Measurements from ENCODE around the gene SGCD. TPM values are rescaled to one million over a fixed set of nuclear protein-coding genes. Genes with fewer than 3 reads are reported as not detected.

The SGCD gene
- total RNA-seq, 1 experiment from 2014 or later: not detected

DNA sequence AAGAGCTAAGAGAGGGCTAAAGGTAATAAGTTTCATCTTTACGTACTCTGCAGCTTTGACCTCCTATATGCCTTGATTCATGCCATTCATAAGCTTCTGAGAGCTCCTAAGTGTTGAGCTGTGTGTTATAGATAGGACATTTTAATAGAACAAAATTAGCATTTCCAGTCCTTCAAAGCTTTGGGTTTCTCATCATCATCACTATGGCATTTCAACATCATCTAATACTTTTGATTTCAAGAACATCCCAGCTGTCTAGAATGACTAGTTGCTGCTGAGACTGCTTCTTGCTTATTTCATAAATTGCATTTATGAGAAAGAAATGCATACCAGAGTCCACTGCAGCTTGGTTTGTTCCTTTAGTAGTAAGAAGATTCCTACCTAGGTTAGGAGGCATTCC, 201.7 kb downstream of the SGCD start:
- Histone ChIP-seq H3K27ac (no peak overlapping the region), H3K36me3 (no peaks in the 10 kb centered on the region), H3K9me3 (replicated peaks) (peaks cover 6% of the 10 kb centered on the region; the same call in 1 of the 2 replicates), H3K4me1 (replicated peaks) (no peaks in the 10 kb centered on the region), H3K4me3 (no peak overlapping the region), H3K27me3 (replicated peaks) (no peaks in the 10 kb centered on the region)
- DNase-seq (ENCODE audit: low read depth in 1 of 2, low spot score in 2 of 2): no peak

DNA sequence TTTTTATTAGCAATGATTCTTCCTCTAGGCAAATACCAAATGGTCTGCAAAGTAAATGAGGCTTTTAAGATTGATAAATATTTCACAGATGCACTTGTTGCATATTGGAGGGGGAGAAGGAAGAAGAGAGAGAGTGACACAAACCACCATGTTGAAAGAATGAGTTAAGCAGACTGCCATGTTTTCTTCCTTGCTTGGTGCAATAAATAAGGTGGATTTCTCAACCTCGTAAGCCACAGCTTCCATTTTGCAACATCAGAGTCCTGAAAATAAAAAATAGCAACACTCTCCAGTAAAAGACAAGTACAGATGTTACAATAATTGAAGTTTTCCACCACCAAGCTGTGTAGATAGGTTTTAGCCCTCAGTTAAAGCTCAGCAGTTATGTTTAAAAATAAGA, 202.9 kb downstream of the SGCD start:
- no peak for DNase-seq (ENCODE audit: low read depth in 1 of 2, low spot score in 2 of 2)
- no peaks in the 10 kb centered on the region for H3K36me3 ChIP-seq
- no peak overlapping the region for H3K4me3 ChIP-seq
- no peak overlapping the region for H3K27ac ChIP-seq
- H3K27me3 ChIP-seq (replicated peaks): no peaks in the 10 kb centered on the region
- no peaks in the 10 kb centered on the region for H3K4me1 ChIP-seq (replicated peaks)
- peaks cover 6% of the 10 kb centered on the region; the same call in 1 of the 2 replicates for H3K9me3 ChIP-seq (replicated peaks)

DNA sequence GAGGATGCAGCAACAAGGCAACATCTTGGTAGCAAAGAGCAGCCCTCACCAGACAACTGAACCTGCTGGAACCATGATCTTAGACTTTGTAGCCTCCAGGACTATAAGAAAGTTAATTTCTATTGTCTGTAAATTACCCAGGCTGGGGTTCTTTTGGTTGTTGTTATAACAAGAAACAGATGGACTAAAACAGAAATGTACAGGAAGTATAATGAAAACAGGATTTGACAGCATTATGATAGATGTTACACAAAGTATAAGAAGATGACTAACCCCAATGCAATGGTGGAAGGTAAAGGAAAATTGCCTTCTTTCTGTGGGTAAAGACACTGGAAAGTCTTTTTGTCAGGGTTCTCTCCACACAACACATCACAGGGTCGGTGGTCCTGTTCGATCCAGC, 204.2 kb downstream of the SGCD start:
- no peaks in the 10 kb centered on the region for H3K36me3 ChIP-seq
- DNase-seq (ENCODE audit: low read depth in 1 of 2, low spot score in 2 of 2): no peak
- H3K27ac ChIP-seq: no peak overlapping the region
- peaks cover 6% of the 10 kb centered on the region; the same call in 1 of the 2 replicates for H3K9me3 ChIP-seq (replicated peaks)
- H3K27me3 ChIP-seq (replicated peaks): no peaks in the 10 kb centered on the region
- H3K4me1 ChIP-seq (replicated peaks): no peaks in the 10 kb centered on the region
- no peak overlapping the region for H3K4me3 ChIP-seq

DNA sequence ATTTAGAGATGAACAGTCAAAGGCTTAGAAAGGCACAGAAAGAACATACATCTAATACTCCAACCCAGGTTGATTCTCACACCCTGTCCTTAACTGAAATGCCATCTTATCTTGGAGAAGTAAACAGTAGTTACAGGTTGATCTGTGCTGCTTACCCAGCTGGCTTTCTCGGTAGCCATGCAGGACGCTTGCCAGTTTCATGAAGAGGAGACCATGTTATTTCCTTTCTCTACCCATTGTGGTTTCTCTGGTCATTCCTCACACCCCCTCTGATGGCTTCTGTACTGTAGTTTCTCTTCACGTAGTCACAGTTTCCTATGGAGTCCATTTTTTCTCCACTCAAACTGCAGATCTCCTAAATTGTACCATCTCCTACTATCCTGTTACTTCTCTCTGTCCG, 206.0 kb downstream of the SGCD start:
- Histone ChIP-seq H3K4me3 (no peak overlapping the region), H3K9me3 (replicated peaks) (peaks cover 6% of the 10 kb centered on the region; the same call in 1 of the 2 replicates), H3K4me1 (replicated peaks) (no peaks in the 10 kb centered on the region), H3K27ac (no peak overlapping the region), H3K27me3 (replicated peaks) (no peaks in the 10 kb centered on the region), H3K36me3 (no peaks in the 10 kb centered on the region)
- no peak for DNase-seq (ENCODE audit: low read depth in 1 of 2, low spot score in 2 of 2)

DNA sequence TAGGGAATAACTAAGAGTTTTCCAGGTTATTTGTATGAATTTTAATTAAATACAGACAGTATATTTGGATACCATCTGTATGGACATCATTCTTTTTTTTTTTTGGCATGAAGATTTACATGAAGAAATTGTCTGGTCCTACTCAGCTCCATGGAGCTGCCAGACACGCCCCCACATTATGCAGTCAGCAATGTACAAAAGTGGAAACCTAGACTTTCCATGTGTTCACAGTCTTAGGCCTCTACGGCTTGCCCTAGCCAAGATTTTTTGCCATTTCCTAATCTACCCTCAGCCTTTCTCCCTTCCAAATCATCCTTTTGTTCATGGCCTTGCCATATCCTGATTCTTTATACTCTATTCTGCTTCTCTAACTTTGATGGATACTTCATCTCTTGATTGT, 207.1 kb downstream of the SGCD start:
- no peak for DNase-seq (ENCODE audit: low read depth in 1 of 2, low spot score in 2 of 2)
- Histone ChIP-seq H3K36me3 (no peaks in the 10 kb centered on the region), H3K27ac (no peak overlapping the region), H3K4me1 (replicated peaks) (no peaks in the 10 kb centered on the region), H3K4me3 (no peak overlapping the region), H3K27me3 (replicated peaks) (no peaks in the 10 kb centered on the region), H3K9me3 (replicated peaks) (no peaks in the 10 kb centered on the region)

DNA sequence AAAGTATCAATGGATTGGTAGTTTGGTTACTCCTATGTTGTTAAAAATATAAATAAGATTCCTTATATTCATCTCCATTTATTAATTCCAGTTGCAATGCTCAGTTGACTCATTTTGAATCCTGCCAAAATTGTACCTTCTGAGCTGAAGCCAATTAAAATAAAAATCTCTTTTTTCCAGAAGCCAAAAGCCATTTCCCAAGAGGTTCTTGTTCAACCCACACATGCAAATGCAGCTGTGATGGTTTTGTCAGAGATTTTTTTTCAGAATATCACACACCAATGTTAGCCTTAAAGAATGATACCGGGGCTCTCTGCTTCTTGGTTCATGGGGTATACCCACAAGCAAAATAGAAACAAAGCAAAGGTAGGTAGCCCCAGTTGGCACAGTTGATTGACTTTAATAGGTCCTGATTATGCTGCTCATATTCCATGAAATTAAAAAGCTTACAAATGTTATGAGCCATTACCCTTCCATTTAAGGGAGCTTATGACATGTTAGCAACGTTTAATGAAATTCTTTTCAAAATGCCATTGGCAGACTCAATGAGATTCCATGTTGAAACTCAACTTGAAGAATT, 208.0 kb downstream of the SGCD start:
- H3K27ac ChIP-seq: no peak overlapping the region

DNA sequence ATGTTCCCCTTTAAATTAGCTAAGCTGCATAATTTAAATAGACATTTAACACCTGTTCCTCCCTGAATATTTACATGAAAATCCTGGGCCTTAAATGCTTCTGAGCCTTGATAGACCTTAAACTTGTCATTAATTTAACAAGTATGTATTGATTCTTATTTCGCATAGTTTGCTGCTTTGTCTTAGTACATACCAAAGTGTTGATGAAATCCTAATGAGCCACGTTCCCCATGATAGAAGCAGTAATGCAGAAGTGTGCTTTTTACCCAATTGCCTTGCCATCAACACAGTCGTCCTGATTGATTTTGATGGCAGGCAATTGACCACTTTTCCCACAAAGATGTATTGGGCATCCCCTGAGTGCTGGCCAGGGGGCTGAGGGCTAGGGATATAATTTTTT, 213.5 kb downstream of the SGCD start:
- DNase-seq (ENCODE audit: low read depth in 1 of 2, low spot score in 2 of 2): no peak
- Histone ChIP-seq H3K36me3 (no peaks in the 10 kb centered on the region), H3K27ac (no peak overlapping the region), H3K9me3 (replicated peaks) (peaks cover 4% of the 10 kb centered on the region; the same call in 1 of the 2 replicates), H3K4me3 (no peak overlapping the region), H3K4me1 (replicated peaks) (no peaks in the 10 kb centered on the region), H3K27me3 (replicated peaks) (no peaks in the 10 kb centered on the region; the same call in 1 of the 2 replicates)

More for the DNA sequence above, 208.0 kb downstream of the SGCD start:
- Histone ChIP-seq H3K4me1 (replicated peaks) (no peaks in the 10 kb centered on the region), H3K27me3 (replicated peaks) (no peaks in the 10 kb centered on the region), H3K4me3 (no peak overlapping the region), H3K9me3 (replicated peaks) (no peaks in the 10 kb centered on the region), H3K36me3 (no peaks in the 10 kb centered on the region)
- DNase-seq (ENCODE audit: low read depth in 1 of 2, low spot score in 2 of 2): no peak

DNA sequence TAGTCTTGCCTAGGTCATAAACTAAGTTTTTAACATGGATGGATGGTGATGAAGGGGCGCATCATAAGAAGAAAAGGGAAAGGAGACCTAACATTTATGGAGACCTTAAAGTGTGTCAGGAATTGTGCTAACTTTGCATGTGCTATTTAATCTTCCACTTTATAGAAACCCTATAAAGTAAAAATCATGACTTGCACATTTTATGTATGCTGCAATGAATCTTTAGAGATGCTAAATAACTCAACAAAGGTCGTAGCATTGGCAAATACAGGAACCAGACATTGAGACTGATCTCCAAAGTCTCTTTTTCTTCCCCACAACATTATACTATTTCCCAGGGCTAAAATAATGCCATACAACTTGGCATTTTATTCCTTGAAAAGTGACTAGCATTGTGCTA, 214.6 kb downstream of the SGCD start:
- H3K27me3 ChIP-seq (replicated peaks): no peaks in the 10 kb centered on the region; the same call in 1 of the 2 replicates
- no peaks in the 10 kb centered on the region for H3K4me1 ChIP-seq (replicated peaks)
- DNase-seq (ENCODE audit: low read depth in 1 of 2, low spot score in 2 of 2): no peak
- H3K36me3 ChIP-seq: no peaks in the 10 kb centered on the region
- no peak overlapping the region for H3K27ac ChIP-seq
- H3K4me3 ChIP-seq: no peak overlapping the region
- peaks cover 6% of the 10 kb centered on the region; the same call in 1 of the 2 replicates for H3K9me3 ChIP-seq (replicated peaks)

DNA sequence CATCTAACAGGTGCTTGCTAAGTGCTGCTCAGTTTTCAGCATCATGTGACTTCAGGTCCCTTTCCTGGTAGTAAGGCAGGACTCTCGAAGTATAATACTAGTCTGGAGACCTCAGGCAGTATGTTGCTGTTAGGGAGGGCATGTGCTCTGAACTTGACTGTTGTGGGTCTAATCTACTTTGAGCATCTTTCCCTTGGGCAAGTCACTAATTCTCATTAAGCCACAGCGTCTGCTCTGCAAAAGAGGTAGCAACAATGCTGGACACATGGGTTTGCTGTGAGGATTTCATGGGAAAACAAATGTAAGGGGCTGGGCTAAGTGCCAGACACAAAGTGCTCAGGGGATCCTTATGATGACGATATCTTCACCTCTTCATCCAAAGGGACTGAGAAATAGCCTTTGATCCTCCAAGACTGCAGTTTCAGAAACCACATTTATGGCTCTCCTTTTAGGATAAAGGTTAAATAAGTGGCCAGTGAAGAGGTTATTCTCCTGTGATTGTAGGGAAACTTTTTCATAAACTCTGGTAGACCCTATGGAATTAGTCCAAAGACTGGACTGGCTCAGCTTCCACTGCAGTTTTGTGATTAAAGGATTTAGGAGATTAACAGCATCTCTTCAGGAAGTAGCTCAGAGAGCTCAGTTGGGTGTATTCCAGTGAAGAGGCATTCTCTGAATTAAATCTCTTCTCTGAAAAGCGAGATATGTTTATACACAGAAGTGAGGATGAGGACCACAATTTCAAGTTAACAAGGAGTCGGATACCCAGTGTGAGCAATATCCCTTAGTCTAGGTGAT, 216.6 kb downstream of the SGCD start:
- DNase-seq (ENCODE audit: low read depth in 1 of 2, low spot score in 2 of 2): no peak
- H3K4me3 ChIP-seq: no peak overlapping the region
- no peak overlapping the region for H3K27ac ChIP-seq
- H3K4me1 ChIP-seq (replicated peaks): no peaks in the 10 kb centered on the region
- peaks cover 6% of the 10 kb centered on the region; the same call in 1 of the 2 replicates for H3K9me3 ChIP-seq (replicated peaks)
- H3K27me3 ChIP-seq (replicated peaks): no peaks in the 10 kb centered on the region; the same call in 1 of the 2 replicates
- no peaks in the 10 kb centered on the region for H3K36me3 ChIP-seq

DNA sequence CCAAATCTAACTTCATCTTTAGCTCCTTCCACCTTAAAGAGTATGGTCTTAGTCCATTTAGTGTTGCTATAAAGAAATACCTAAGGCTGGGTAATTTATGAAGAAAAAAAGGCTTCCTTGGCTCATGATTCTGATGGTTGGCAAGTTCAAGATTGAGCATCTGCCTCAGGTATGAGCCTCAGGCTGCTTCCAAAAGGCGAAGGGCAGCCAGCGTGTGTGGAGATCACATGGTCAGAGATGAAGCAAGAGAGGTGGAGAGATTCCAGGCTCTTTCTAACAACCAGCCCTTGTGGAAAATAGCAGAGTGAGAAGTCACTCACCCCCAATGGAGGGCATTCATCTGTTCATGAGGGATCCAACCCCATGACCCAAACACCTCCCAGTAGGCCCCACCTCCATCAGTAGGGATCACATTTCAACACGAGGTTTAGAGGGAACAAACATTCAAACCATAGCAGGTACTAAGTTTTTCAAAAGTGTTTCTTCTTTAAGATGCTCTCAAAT, 225.9 kb downstream of the SGCD start:
- Histone ChIP-seq H3K9me3 (replicated peaks) (0 out of 2 replicates have a peak, but pooled peaks cover 2% of the 10 kb centered on the region), H3K36me3 (no peaks in the 10 kb centered on the region), H3K4me1 (replicated peaks) (no peaks in the 10 kb centered on the region), H3K27ac (no peak overlapping the region), H3K27me3 (replicated peaks) (no peaks in the 10 kb centered on the region), H3K4me3 (no peak overlapping the region)
- no peak for DNase-seq (ENCODE audit: low read depth in 1 of 2, low spot score in 2 of 2)

DNA sequence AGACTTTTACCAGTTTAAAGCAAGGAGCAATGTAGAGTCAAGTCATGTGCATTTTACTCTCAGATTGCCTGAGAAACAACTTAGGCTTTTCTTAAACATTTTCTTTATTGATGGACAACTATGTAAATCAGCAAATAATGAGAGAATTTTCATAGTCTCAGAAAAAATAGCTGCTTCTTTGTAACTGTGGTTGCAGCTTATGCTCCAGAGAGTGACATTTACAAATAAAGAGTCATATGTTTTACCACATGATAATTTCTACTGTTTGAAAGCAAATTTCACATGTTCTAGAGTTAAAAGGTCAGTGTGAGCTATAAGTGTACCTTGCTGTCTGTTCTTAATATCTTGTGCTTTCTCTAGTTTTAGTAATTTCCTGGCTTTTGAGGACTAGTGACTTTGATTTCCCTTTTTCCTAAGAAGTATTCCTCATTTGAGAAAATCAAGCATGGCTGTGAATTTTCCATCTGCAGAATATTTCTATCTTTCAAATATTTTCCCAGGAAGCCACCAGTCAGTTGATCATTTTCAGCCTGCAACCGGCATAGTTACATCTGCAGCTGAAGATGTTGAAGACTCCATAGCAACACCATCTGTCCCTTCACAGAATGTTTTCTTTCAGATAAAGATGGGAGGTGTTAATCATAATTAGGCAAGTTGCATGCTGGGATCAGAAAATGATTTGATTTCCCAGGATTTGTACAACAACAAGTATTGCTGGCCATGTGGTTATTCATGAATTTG, 229.9 kb downstream of the SGCD start:
- no peak overlapping the region for H3K4me3 ChIP-seq
- no peak for DNase-seq (ENCODE audit: low read depth in 1 of 2, low spot score in 2 of 2)
- H3K4me1 ChIP-seq (replicated peaks): no peaks in the 10 kb centered on the region
- H3K27me3 ChIP-seq (replicated peaks): no peaks in the 10 kb centered on the region
- H3K36me3 ChIP-seq: no peaks in the 10 kb centered on the region
- H3K27ac ChIP-seq: no peak overlapping the region
- H3K9me3 ChIP-seq (replicated peaks): no peaks in the 10 kb centered on the region

DNA sequence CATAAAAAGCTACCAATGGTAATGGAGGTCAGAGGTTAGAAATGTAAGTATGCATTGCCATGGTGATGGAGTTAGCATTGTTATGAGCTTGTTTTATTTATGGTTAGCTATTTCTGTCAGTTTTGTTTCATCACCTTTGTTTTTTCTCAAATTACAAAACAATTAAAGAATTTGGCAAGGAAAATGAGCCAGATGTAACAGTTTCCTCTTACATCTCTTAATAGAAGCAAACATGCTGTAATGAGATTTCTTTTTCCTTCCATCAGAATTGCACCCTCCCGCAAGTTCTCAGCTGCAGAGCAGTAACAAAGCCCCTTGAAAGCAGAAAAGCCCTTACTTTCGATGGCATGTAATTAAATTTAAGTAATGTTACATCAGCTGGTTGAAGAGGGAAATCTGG, 233.0 kb downstream of the SGCD start:
- Histone ChIP-seq H3K27ac (no peak overlapping the region), H3K4me3 (no peak overlapping the region), H3K9me3 (replicated peaks) (no peaks in the 10 kb centered on the region), H3K36me3 (no peaks in the 10 kb centered on the region), H3K27me3 (replicated peaks) (no peaks in the 10 kb centered on the region), H3K4me1 (replicated peaks) (no peaks in the 10 kb centered on the region)
- DNase-seq (ENCODE audit: low read depth in 1 of 2, low spot score in 2 of 2): no peak

DNA sequence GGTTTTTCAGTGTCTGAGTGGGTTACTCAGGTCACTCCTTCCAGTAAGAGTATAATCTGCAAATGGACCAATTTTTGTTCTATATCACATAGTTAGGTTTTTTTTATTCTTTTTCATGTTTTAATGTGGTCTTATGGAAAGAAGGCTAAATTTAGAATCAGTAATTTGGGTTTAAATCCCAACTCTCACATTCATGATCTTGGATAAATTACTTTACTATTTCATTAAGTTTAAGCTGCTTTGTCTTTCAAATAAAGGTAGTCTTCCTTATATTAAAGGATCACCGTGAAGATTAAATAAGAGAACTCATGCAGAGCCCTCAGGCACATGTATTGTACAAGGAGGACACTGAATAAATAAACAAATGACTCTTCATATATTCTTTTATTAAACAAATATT, 234.7 kb downstream of the SGCD start:
- Histone ChIP-seq H3K9me3 (replicated peaks) (no peaks in the 10 kb centered on the region), H3K4me1 (replicated peaks) (no peaks in the 10 kb centered on the region), H3K27me3 (replicated peaks) (no peaks in the 10 kb centered on the region), H3K4me3 (no peak overlapping the region), H3K27ac (no peak overlapping the region), H3K36me3 (no peaks in the 10 kb centered on the region)
- DNase-seq (ENCODE audit: low read depth in 1 of 2, low spot score in 2 of 2): no peak

DNA sequence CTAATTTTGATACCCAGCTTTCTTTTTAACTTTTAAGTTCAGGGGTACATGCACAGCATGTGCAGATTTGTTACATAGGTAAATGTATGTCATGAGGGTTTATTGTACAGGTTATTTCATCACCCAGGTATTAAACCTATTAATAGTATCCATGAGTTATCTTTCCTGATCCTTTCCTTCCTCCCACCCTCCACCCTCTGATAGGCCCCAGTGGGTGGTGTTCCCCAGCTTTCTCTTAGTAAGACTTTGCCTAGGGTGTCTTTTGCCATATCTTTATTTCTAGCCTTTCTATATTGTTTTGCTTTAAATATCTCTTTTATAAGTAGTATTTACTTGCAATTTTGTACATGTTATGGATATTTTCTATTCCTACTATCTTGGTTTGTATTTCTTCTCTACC, 243.7 kb downstream of the SGCD start:
- H3K36me3 ChIP-seq: no peaks in the 10 kb centered on the region
- no peaks in the 10 kb centered on the region for H3K27me3 ChIP-seq (replicated peaks)
- no peaks in the 10 kb centered on the region for H3K4me1 ChIP-seq (replicated peaks)
- no peak overlapping the region for H3K4me3 ChIP-seq
- no peak overlapping the region for H3K27ac ChIP-seq
- DNase-seq (ENCODE audit: low read depth in 1 of 2, low spot score in 2 of 2): no peak
- peaks cover 8% of the 10 kb centered on the region for H3K9me3 ChIP-seq (replicated peaks)
